ENCODE results near the gene SMCO2.

Gene SMCO2

DNA sequence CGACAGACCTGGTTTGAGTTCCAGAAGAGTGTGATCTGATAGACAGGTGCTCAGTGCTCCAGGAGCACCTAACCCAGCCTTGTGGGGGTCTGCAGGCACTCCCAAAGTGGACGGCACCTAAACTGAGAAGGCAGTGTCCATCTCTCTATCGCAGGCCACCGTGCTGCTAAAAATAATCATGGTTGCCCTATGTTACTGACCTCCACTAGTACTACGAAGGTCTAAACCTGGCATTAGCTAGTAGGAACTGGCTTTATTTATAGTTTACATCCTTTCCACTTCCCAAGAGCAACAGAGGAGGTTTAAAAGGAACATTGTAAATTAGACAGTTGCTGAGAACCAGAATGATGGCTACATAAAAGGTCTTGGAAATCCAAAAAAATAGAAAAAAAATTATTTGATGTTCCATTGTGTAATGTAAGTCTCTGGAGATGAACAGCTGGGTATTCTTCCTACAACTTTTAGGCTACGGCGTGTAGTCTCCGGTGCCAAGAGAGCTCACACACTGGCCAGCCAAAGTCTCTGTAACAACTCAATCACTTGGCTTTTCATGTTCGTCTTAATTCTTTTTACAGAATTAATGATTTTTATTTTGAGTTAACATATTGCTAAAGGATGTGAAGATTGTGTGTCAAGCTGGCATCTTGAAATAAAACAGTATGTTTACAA, 104.8 kb downstream of the SMCO2 start:
- TF ChIP-seq, protein P1, sequence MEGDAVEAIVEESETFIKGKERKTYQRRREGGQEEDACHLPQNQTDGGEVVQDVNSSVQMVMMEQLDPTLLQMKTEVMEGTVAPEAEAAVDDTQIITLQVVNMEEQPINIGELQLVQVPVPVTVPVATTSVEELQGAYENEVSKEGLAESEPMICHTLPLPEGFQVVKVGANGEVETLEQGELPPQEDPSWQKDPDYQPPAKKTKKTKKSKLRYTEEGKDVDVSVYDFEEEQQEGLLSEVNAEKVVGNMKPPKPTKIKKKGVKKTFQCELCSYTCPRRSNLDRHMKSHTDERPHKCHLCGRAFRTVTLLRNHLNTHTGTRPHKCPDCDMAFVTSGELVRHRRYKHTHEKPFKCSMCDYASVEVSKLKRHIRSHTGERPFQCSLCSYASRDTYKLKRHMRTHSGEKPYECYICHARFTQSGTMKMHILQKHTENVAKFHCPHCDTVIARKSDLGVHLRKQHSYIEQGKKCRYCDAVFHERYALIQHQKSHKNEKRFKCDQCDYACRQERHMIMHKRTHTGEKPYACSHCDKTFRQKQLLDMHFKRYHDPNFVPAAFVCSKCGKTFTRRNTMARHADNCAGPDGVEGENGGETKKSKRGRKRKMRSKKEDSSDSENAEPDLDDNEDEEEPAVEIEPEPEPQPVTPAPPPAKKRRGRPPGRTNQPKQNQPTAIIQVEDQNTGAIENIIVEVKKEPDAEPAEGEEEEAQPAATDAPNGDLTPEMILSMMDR (IDR thresholded peaks at IDR 0.05; ENCODE audit: control insufficient read depth, extremely low read depth, insufficient read depth) = no peak
- no peak for DNase-seq (ENCODE audit: low read depth)
- H3K4me3 ChIP-seq (ENCODE audit: low read depth, low read length) = no peak overlapping the region

Data from LNCaP clone FGC (cell line).